Occipital lobe (tissue), 2 donors: ENCODE data around the gene ANKRD9. TPM values are rescaled to one million over a fixed set of nuclear protein-coding genes. Genes with fewer than 3 reads are reported as not detected.
"Not testable (repeated sequence)": the region's sequence is repeated elsewhere in the genome, so short reads cannot be mapped to it uniquely, and the experiment has no call there.

Source experiments
- DNase-seq: peaks from one replicate; lab custom pipeline; 2025; lab: John Stamatoyannopoulos, UW
- total RNA-seq: library from RNA; depleted of rRNA; stranded (reverse); fragments of >200 nt; gene quantifications from one replicate; pipeline ENCODE4 v1.2.3, GENCODE V29; 2014

ANKRD9 gene
- total RNA-seq, 1 donor from 2014 or later = 5.9 TPM

DNA sequence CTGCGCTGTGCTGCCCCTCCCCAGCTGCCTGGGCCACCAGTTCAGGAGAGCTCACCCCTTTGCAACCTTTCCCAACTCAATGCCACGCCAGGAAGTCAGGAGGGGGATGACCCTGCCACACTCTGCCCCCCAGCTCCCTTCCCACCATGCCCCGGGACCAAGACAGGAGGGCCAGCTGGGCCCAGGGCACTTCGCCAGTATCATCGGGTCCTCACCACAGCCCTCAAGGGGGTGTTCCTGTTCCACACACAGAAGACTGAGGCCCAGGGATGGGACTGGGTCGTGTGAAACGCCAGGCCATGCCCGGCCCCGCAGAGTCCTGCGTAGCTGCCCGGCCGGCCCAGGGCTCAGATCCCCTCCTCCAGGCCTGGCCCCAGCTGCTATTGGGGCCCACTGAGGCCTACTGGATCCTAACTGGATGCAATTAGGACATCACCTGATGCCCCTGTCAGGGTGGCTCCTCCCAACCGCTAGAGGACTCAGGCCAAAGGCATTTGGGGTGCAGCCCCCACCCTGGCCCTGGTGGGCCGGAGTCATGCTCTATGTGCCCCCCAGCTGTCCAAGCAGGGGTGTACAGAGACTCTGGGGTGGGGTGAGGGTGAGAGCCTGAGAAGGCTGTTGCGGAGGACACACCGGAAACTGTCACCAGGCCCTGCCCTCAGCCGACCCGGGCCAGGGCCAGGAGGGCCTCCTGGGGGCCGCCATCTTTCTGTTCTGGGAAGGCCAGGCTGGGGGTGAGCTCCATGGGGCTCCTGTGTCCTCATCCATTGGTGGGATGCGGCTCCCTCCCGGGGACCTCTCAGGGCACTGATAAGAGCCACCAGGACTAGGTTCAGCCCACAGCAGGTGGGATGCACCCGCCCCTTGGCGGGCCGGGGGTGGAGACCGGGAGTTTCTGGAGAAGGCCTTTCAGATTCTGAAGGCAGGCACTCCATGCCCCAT lies 29.3 kb upstream of the ANKRD9 start:
- DNase-seq = no peak

DNA sequence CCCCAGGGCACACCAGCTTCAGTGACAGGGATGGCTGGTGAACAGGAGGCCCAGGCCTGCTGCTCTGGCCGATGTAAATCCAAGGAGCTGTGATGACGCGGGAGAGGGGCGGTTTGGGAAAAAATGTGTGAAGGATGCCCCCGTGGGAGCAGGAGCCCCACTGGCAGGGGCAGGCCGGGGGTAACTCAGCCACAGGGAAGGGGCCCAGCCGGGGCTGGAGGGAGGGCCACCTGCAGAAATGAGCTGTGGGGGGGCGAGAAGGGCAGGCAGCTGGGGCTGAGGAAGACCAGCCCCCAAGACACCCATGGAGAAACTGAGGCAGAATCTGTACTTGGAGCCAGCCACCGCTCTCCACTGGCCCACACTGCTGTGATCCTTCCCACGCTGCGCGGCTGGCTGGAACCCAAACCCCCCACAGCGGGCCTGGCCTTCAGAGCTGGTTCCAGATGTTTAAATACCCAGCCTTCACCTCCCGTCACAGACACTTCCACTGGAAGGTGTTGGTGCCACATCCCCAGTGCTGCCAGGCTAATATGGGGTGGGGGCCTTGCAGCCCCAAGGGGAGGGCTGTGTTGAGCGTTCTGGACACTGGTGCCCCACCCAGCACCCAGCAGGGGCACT lies 28.5 kb upstream of the ANKRD9 start:
- no peak for DNase-seq

DNA sequence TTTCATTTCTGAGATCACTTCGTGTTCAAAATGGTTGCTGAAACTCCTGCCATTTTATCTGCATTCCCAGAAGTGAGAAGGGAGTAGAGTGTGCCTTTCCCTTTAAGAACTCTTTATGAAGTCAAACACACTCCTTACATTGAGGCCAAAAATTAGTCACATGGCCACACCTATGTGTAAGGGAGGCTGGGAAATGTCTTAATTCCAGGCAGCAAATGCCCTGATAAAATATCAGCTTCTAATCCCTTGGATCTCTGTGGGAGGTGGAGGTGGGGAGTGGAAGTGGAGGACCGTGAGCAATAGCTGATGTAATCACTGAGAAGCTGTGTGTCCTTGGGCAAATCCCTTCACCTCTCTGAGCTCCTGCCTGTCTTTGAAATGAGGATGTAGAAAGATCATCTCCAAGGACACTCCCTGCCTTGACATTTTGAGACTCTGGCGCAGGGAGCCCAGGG lies 22.7 kb upstream of the ANKRD9 start:
- DNase-seq = no peak

DNA sequence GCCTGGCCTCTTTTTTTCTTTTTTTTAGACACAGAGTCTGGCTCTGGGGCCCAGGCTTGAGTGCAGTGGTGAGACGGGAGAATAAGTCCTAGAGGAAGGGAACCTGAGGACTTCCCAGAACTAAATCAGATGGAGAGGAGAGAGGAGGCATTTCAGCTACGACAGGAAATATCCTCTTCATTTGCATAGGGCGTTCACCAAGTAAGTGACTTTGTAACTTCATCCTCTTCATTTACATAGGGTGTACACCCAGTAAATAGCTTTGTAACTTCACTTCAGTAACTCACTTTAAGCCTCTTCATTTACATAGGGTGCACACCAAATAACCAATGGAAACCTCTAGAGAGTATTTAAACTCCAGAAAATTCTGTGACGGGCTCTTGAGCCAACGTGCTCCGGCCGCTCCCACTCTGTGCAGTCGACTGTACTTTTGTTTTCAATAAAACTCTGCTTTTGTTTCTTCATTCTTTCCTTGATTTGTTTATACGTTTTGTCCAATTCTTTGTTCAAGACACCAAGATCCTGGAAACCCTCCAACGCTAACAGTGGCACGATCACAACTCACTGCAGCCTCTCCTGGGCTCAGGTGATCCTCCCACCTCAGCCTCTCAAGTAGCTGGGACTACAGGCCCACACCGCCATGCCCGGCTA lies 21.4 kb upstream of the ANKRD9 start:
- DNase-seq = no peak

DNA sequence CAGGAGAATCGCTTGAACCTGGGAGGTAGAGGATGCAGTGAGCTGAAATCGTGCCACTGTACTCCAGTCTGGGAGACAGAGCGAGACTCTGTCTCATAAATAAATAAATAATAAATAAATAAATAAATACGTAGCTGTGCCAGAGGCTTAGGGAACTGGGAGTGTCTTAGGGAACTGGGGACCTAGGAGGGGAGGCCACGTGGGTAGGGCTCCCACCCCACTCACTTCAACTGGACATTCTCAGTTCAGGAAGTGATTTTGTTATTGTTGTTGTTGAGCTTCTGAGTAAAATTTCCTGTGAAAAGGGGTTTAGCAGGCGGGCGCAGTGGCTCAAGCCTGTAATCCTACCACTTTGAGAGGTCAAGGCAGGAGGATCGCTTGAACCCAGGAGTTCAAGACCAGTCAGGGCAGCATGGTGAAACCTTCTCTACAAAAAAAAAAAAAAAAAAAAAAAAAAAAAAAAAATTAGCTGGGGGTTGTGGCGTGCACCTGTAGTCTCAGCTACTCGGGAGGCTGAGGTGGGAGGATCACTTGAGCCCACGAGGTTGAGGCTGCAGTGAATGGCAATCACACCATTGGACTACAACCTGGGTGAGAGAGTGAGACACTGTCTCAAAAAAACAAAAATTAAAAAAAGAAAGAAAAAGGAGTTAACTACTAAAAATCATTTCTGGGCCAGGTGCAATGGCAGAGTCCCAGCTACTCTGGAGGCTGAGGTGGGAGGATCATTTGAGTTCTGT lies 19.0 kb upstream of the ANKRD9 start:
- DNase-seq = no peak

DNA sequence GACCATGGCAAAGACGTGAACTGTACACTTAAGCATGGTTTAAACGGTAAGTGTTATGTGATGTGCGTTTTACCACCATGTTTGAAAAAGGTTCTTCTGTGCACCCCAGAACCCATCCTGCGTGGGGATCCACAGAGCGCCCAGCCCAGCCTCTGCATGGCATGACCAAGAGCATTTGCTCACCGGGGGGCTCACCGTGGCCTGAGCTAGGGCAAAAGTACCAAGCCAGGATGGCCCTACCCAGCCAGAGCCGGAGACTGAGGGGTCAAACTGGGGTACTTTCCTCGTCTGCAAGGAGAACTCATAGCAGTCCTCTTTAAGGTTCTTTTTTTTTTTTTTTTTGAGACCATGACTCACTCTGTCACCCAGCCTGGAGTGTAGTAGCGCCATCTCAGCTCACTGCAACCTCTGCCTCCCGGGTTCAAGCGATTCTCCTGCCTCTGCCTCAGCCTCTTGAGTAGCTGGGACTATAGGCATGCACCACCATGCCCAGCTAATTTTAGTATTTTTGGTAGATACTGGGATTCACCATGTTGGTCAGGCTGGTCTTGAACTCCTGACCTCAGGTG lies 16.4 kb upstream of the ANKRD9 start:
- no peak for DNase-seq

DNA sequence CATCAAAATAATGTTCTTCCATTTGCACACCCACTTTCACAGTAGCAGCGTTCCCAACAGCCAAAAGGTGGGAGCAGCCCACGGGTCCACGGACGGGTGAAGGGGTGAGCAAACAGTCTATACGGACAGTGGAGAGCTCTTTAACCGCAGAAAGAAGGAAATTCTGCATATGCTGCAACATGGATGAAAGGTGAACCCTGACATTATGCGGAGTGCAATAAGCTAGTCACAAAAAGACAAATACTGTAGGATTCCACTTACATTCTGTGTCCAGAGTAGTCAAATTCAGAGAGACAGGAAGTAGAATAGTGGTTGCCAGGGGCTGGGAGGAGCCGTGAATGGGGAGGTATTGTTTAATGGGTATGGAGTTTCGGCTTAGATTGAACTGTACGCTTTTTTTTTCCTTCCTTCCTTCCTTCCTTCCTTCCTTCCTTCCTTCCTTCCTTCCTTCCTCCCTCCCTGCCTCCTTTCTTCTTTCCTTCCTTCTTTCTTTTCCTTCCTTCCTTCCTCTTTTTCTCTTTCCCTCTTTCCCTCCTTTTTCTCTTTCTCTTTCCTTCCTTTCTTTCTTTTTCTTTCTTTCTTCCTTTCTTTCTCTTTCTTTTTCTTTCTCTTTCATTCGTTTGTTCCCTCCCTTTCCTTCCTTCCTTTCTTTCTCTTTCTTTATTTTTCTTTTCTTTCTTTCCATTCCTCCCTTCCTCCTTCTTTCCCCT lies 15.8 kb upstream of the ANKRD9 start:
- no peak for DNase-seq

DNA sequence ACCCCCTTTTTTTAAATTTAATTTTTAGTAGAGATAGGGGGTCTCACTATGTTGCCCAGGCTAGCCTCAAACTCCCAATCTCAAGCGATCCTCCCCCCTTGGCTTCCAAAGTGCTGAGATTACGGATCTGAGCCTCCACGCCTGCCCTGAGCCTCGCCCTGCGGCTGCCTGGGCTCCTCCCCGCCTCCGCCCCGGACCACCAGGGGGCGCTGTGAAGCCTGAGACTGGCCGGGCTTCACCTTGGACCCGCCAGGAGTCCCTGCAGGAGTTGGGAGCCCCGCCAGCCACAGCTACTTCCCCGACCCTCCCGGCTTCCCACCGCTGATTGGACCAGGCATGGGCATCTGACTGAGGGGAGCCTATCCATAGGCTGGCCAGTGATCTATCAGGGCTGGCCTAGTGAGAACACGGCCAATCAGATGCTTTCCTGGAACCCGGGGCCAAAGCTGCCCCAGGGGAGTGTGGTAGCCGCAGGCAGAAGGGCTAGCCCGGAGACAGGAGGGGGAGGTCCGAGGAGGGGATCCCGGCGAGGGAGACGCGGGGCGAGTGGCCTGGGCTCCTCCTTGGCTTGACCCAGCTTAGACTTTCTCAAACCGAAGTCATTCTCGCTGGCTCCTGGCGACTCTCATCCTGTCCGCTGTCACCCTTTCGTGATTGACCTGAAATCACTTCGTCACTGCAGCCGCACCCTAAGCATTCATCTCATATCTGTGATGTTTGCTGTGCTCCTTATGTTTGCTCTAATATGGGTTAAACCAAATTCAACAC lies 15.1 kb upstream of the ANKRD9 start:
- peak; percentile 99 for DNase-seq

DNA sequence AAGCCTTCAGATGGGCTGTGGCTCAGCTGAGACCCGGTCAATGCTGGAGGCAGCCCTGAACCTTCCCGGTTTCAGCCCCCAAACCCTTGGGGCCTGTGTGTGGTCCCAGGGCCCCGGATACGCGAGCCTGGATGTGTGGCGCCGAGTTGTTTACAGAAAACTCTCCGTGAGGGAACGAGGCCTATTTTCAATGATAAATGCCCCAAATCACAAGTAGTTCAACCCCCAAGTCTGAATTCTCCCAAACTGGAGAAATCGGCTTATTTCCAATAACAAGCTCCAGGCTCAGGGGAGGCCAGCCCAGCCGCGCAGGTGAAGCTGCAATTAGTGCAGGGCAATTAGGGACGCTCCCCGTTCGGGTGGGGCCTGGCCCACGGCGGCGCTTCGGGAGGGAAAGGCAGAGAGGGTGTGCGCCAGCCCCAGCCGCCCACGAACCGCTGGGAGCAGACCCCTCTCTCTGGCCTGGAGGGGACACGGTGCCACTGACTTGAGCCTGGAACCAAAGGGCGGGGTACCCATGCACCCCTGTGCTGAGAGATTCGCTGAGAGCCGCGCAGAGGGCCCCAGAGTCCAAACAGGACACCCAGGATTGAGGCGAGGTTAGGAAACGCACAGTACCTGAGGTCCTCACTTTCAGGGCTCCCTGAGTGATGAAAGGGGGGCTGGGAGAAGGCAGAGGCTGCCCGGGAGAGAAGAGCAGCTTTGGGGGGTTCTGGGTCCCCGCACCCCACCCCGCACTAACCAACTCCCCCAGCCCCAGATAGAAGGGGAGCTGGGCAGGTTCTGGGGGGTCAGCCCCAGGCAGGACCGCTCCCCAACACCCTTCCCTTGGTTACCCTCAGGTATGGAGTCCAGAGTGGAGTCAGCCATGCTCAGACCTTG lies 14.2 kb upstream of the ANKRD9 start:
- no peak for DNase-seq

DNA sequence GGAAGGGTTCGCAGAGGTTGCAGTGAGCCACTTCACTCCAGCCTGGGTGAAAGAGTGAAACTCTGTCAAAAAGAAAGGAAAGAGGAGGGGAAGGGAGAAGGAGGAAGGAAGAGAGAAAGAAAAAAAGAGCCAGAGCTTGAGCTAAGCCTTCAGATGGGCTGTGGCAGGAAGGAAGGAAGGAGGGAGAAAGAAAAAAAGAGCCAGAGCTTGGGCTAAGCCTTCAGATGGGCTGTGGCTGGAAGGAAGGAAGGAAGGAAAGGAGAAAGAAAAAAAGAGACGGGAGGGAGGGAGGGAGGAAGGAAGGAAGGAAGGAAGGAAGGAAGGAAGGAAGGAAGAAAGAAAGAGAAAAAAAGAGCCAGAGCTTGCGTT lies 13.6 kb upstream of the ANKRD9 start:
- no peak for DNase-seq

DNA sequence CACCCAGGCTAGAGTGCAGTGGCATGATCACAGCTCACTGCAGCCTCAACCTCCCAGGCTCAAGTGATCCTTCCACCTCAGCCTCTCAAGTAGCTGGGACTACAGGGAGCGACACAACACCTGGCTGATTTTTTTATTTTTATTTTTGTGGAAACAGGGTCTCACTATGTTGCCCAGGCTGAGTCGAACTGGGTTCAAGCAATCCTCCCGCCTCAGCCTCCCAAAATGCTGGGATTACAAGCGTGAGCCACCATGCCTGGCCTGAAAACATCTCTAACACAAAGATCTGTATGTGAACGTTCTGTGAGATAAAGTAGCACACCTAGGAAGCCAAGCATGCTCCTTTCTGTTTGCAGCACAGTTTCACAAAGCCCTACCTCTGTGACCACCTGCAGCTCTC lies 10.1 kb upstream of the ANKRD9 start:
- DNase-seq = not testable (repeated sequence)

DNA sequence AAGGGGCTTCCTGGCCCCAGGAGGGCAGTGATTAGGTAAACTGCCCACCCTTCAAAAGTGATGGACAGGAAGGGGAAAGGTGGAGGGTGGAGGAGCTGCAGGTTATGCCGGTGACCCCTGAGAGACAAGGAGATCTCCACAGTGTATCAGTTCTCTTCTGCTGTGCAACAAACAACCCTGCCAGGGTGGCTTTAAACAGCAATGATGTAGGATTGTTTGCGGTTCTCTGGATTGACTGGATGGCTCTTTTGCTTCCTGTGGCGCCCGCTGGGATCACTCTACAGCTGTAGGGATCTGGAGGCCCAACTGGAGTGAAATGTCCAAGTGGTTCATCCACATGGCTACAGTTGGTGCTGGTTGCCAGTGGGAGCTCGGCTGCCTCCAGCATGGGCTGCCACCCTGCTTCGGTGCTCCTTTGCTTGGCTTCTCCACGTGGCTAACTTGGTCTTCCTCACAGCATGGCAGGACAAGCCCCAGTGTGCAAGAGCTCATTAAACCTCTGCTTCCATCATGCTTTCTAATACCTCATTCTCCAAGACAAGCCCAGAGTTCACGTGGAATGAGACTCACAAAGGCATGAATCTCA lies 8.6 kb upstream of the ANKRD9 start:
- no peak for DNase-seq

DNA sequence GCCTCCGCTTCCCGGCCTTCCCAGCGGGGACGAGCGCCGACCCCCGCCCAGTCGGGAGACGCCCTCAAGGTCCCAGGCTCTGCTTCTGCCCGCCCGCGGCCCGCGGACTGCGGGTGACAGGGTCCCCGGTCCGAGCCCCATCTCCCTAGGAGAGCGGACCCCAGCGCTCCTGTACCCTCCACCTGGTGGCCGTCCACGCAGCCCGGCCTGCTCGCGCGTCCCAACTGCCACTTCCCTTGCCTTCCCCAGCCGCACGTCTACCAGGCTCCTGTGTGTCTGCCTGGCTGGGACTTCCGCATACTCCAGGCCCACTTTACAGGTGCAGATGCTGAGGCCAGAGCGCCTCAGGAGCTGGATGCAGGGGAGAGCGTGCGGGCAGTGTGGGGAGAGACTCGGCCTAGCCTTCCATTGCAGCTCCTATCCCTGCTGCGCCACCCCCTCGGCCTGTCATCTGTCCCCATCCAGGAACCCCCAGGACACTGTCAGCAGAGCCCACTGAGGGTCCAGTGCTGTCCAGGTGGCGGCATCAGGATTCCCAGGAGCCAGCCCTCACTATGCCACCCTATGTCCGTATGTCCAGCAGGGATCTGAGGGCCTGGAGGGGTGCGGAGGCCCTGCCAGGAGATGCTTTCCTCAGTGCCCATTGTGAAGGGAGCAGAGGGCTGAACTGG lies 8.0 kb upstream of the ANKRD9 start:
- no peak for DNase-seq

DNA sequence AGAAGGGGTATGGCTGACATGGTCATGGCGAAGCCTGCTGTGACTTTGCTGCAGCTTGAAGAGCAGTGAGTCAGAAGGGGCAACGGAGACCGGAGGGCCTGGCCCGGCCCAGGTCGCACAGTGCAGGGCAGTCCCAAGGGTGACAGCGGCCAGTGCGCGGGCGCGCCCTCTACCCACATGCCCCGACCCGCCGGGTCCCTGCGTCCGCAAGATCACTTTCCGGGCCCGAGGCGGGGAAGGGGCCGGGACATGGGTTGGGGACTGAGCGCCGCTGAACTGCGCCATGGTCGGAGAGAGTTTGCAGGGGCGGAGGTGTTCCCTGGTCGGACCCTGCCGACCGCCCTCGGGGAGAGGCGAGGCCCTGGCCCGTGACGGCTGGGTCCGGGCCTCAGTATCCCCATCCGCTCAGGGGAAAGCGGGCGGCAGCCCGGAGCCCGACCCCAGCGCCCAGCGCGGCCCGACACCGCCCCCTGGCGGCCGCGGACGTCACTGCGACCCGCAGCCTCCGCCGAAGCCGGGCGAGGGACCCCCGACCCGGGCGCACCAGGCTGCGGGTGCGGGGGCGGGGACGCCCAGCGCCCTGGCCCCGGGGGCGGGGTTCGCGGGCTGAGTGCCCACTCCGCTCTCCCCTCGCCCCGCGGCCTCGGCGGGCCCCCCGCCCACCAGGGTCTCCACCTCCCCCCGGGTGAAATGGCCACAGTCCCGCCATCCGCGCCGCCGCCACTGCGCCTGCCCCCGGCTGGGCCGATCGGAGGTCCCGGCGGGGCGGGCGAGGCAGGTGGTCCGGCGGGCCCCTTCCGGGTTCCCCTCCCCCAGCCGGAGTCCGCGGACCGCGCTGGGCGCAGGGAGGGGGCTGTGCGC lies 7.2 kb upstream of the ANKRD9 start:
- DNase-seq = no peak

DNA sequence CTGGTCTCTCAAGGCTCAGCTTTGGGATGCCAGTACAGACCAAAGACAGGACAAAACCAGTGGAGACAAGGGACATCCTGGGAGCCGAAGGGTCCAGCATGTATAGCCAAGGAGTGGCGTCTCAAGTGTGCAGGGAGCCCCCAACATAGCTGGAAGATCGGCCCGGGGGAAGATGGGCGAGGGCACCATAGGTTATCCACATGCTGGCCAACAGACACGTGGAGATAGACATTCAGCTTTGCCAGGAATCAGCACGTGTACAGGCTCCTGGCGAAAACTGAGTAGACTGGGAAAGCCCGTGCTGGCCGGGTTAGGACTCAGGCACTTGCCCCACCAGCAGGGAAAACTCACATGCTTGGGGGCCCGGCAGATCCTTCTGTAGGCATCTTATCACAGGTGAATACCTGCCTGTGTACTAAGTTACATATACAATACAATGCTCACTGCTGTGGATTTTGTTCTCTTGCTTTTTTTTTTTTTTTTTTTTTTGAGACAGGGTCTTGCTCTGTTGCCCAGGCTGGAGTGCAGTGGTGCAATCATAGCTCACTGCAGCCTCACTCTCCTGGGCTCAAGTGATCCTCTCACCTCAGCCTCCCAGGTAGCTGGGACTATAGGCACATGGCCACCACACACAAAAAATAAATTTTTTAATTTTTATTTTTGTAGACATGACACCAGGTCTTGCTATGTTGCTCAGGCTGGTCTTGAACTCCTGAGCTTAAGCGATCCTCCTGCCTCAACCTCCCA lies 5.6 kb upstream of the ANKRD9 start:
- DNase-seq = no peak
